ENCODE data around the gene COL9A3. TPM values are rescaled to one million over a fixed set of nuclear protein-coding genes. Genes with fewer than 3 reads are reported as not detected.

Gene COL9A3
- total RNA-seq, 4 donors from 2014 or later, result 8.8 to 29.9 (median 14.3) TPM

DNA sequence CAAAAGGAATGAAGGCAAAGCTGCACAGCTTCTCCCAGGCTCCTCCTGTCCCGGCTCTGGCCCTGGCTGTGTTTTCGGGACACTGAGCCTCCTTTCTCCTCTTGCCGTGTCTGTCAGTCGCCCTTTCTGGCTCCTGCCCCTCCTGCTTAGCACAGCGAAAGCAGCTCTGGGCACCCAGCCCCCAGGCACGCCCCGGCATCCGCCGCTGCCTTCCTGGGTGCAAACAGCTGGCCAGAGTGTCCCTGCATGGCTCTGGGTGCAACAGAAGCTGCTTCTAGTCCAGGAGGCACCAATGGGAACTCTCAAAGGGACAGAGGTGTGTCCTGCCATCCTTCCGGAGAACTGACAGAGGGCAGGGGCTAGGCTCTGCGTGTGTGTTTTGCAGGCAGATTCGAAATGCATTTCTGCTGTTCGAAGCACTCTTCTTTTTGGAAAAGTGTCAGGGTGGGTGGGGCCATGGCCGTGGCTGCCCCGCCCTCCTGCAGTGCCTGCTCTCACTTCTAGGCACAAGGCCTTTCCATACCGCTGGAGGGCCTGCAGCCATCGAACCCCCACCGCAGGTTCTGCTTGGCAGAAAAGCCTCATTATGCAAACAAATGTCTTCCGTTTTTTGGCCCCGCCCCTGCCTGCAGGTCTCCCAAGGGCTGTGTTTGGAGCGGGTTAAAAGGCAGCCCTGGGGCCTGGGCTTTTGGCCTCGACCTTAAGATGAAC lies 15.5 kb downstream of the COL9A3 start:
- no peaks in the 10 kb centered on the region for H3K9me3 ChIP-seq
- H3K27me3 ChIP-seq, result peaks cover 17% of the 10 kb centered on the region
- TF ChIP-seq POLR2A (IDR thresholded peaks at IDR 0.05) (no peak), EP300 (IDR thresholded peaks at IDR 0.05) (no peak), POLR2AphosphoS5 (IDR thresholded peaks at IDR 0.05) (no peak)
- TF ChIP-seq, protein P1, sequence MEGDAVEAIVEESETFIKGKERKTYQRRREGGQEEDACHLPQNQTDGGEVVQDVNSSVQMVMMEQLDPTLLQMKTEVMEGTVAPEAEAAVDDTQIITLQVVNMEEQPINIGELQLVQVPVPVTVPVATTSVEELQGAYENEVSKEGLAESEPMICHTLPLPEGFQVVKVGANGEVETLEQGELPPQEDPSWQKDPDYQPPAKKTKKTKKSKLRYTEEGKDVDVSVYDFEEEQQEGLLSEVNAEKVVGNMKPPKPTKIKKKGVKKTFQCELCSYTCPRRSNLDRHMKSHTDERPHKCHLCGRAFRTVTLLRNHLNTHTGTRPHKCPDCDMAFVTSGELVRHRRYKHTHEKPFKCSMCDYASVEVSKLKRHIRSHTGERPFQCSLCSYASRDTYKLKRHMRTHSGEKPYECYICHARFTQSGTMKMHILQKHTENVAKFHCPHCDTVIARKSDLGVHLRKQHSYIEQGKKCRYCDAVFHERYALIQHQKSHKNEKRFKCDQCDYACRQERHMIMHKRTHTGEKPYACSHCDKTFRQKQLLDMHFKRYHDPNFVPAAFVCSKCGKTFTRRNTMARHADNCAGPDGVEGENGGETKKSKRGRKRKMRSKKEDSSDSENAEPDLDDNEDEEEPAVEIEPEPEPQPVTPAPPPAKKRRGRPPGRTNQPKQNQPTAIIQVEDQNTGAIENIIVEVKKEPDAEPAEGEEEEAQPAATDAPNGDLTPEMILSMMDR (IDR thresholded peaks at IDR 0.05), result no peak
- 0% methylated on average over 2 of the region's 22 CpGs; no CpG with 5 or more reads in 1 of the 2 donors for WGBS, 2 donors (ENCODE audit: low coverage in 1 of 2)
- H3K4me3 ChIP-seq, result no peak overlapping the region
- peaks cover 0 to 9% of the 10 kb centered on the region in 2 donors for H3K36me3 ChIP-seq
- H3K4me1 ChIP-seq, result peaks cover 0 to 25% (median 9%) of the 10 kb centered on the region in 3 donors
- peak; percentile 53 for ATAC-seq
- H3K27ac ChIP-seq, result peak overlapping the region in 2 of 4 donors; percentile 59 to 75

DNA sequence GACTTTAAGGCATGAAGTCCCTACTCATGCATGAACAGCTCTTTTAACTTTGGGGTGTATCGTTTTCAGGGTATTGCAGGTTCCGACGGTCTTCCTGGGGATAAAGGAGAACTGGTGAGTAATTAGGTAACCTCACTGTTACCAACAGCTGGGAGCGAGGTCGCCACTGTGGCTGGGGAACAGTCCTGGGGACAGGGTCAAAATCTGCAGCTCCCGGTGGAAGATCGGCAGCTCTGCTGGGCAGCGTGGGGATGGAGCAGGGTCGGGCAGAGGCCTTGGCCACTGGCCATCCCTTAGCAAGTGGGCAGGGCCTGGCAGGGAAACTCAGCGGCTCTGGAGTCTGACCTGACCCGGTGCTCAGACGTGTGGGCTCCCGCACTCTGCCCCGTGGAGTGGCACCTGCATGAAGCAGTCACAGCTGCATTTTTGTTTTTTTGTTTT lies 16.1 kb downstream of the COL9A3 start:
- Histone ChIP-seq H3K27ac (peak overlapping the region in 2 of 4 donors; percentile 59 to 75), H3K27me3 (peaks cover 20% of the 10 kb centered on the region), H3K36me3 (peaks cover 0 to 9% of the 10 kb centered on the region in 2 donors), H3K4me3 (no peak overlapping the region), H3K9me3 (no peaks in the 10 kb centered on the region), H3K4me1 (peaks cover 0 to 25% (median 9%) of the 10 kb centered on the region in 3 donors)
- 12 to 66% methylated on average over 5 to 7 of the region's 14 CpGs for WGBS, 2 donors (ENCODE audit: low coverage in 1 of 2)
- ATAC-seq, result peak; percentile 17
- TF ChIP-seq POLR2AphosphoS5 (IDR thresholded peaks at IDR 0.05), result no peak
- TF ChIP-seq, protein P1 (IDR thresholded peaks at IDR 0.05), result no peak
- no peak for TF ChIP-seq EP300 (IDR thresholded peaks at IDR 0.05)
- TF ChIP-seq POLR2A (IDR thresholded peaks at IDR 0.05), result no peak

DNA sequence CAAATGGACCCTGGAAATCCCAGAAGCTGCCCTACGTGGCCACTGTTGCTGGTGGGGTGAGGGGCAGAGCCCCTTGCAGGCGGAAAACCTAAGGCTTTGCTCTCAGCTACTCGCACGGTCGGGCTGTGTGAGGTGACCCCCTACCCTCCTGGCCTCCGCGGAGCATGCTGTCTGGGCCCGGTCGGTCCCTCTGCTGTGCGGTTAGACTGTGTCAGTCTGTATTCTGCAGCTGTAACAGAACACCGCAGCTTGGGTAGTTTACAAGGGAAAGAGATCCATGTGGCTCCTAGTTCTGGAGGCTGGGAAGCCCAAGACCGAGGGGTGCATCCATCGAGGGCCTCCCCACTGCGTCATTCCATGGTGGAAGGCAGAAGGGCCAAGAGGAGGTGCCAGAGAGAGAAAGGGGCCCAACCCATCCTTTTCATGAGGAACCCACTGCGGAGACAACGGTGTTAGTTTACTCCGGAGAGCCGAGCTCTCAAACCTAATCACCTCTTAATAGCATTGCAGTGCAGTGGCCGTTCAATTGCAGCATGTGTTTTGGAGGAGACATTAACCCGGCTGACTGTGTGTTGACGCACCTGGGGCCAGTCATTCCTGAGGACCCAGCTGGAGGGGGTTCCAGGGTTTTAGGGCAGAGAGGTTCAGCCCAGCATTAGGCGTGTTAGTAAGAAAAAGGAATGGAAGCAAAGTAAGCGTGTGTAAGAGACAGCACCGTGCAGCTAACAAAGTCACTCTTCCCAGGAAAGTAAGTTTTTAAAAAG lies 18.3 kb downstream of the COL9A3 start:
- H3K4me3 ChIP-seq, result no peak overlapping the region
- TF ChIP-seq, protein P1 (IDR thresholded peaks at IDR 0.05), result no peak
- no peak for TF ChIP-seq POLR2A (IDR thresholded peaks at IDR 0.05)
- TF ChIP-seq EP300 (IDR thresholded peaks at IDR 0.05), result no peak
- no peak for TF ChIP-seq POLR2AphosphoS5 (IDR thresholded peaks at IDR 0.05)
- H3K4me1 ChIP-seq, result peaks cover 0 to 25% (median 9%) of the 10 kb centered on the region in 3 donors
- H3K27me3 ChIP-seq, result peaks cover 27% of the 10 kb centered on the region
- no peak for ATAC-seq
- H3K9me3 ChIP-seq, result no peaks in the 10 kb centered on the region
- H3K27ac ChIP-seq, result no peak overlapping the region
- H3K36me3 ChIP-seq, result peaks cover 0 to 9% of the 10 kb centered on the region in 2 donors
- WGBS, 2 donors (ENCODE audit: low coverage in 1 of 2), result 69 to 100% methylated on average over 1 to 13 of the region's 24 CpGs

DNA sequence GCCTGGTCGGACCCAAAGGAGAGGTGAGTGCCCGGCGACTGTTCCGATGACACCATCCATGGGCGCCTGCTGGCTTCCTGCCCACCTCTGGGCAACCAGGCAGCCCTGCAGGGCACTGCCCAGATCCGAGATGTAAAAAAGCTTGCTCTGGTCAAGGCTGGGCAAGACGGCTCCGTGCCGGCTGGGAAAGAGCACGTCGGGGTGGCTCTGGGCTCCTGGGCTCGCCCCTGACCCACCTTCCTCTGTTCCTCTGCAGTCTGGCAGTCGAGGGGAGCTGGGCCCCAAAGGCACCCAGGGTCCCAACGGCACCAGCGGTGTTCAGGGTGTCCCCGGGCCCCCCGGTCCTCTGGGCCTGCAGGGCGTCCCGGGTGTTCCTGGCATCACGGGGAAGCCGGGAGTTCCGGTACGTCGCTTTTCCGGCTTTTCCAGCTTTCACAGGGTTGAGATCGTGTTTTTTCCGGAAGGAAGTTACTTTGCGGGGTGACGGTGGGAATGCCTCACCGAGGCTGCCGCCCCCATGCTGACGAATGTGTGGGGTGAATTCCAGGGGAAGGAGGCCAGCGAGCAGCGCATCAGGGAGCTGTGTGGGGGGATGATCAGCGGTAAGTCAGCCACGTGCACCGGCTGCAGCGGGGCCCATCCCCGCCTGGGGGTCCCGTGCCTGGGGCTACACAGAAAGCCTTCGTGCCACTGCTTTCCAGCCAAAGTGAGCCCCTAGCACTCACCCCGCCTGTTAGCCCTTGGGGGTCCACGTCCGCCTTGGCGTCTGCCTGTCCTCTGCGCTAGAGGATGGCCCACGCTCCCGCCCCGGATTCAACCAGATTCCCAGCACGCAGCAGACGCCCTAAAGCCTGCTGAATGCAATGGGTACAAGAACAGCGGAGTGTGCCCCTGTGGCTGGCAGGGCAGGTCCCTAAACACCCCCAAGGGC lies 19.3 kb downstream of the COL9A3 start:
- no CpG with 5 or more reads among the region's 52 CpGs for WGBS, 2 donors (ENCODE audit: low coverage in 1 of 2)
- Histone ChIP-seq H3K9me3 (no peaks in the 10 kb centered on the region), H3K4me1 (peaks cover 0 to 20% (median 9%) of the 10 kb centered on the region in 3 donors), H3K27ac (no peak overlapping the region), H3K4me3 (no peak overlapping the region), H3K27me3 (peaks cover 27% of the 10 kb centered on the region), H3K36me3 (peaks cover 0 to 13% of the 10 kb centered on the region in 2 donors)
- no peak for TF ChIP-seq POLR2AphosphoS5 (IDR thresholded peaks at IDR 0.05)
- TF ChIP-seq EP300 (IDR thresholded peaks at IDR 0.05), result no peak
- ATAC-seq, result no peak
